Gastrocnemius medialis (tissue), 4 donors: ENCODE measurements around the gene INPP5B. TPM values are rescaled to one million over a fixed set of nuclear protein-coding genes. Genes with fewer than 3 reads are reported as not detected.

Experiments used
- ATAC-seq, 2 donors: fragments of 150-250 bp; one replicate each; pipeline ENCODE4 v1.9.1; 2016
- DNase-seq, 2 donors: peaks; one replicate each; pipeline ENCODE4 v3.0.0-alpha.2; 2019
- H3K27ac ChIP-seq, 4 donors: fragments of 200-600 bp; sonication (generic); 1 replicate in 1 of 4; 2 replicates in 3 of 4; pipeline ENCODE4 v1.5.1; 2016 to 2018; ENCODE audit warnings: mild to moderate bottlenecking in 2 of 4, moderate library complexity in 1 of 4
- H3K27me3 ChIP-seq, 3 donors: fragments of 200-600 bp; sonication (generic) in 2 of 3; 1 replicate in 1 of 3; 2 replicates in 2 of 3; pipeline versions ENCODE4 v1.5.1 to v1.6.0; 2016 to 2019; ENCODE audit warnings: mild to moderate bottlenecking in 1 of 3, moderate library complexity in 1 of 3
- H3K36me3 ChIP-seq, 2 donors: fragments of 200-600 bp; sonication (generic) in 1 of 2; one replicate each; pipeline ENCODE4 v1.5.1; 2017 to 2018
- H3K4me1 ChIP-seq, 2 donors: fragments of 200-600 bp; sonication (generic) in 1 of 2; one replicate each; pipeline ENCODE4 v1.5.1; 2016 to 2017; ENCODE audit warnings: mild to moderate bottlenecking in 2 of 2
- H3K4me3 ChIP-seq, 4 donors: fragments of 200-600 bp; sonication (generic) in 3 of 4; 1 replicate in 1 of 4; 2 replicates in 3 of 4; pipeline ENCODE4 v1.5.1; 2016 to 2019; ENCODE audit warnings: mild to moderate bottlenecking in 2 of 4
- H3K9me3 ChIP-seq, 3 donors: fragments of 200-600 bp; sonication (generic) in 2 of 3; 1 replicate in 1 of 3; 2 replicates in 2 of 3; pipeline ENCODE4 v1.5.1; 2016 to 2019
- CTCF ChIP-seq, 5 experiments: fragments of 450-650 bp in 3 of 5; fragments of 200-600 bp in 2 of 5; sonication (generic) in 2 of 5; IDR thresholded peaks in 4 of 5; conservative IDR thresholded peaks in 1 of 5; 1 replicate in 4 of 5; 2 replicates in 1 of 5; pipeline ENCODE4 v1.5.1; 2016 to 2019; ENCODE audit warnings: antibody characterized with exemption in 5 of 5, mild to moderate bottlenecking in 3 of 5, moderate library complexity in 3 of 5
- POLR2A ChIP-seq, 2 donors: fragments of 450-650 bp; IDR thresholded peaks; one replicate each; pipeline ENCODE4 v1.6.1; 2017; ENCODE audit warnings: antibody characterized with exemption in 2 of 2, mild to moderate bottlenecking in 2 of 2, moderate library complexity in 2 of 2
- in situ Hi-C, 4 donors: fragments of 200-750 bp; cut with MboI; loops; one replicate each; pipeline versions ENCODE4 v1.15.0 to v1.8.0; 2017; ENCODE audit warnings: low sequenced_read_pairs in 4 of 4
- intact Hi-C: fragments of 100-400 bp; cut with DNase I; formaldehyde crosslinking; loops from one replicate; pipeline ENCODE4 v1.15.1; 2023; ENCODE audit warnings: low total_unique reads
- total RNA-seq, 4 donors: library from RNA; depleted of rRNA; stranded (reverse); fragments of >200 nt; gene quantifications; one replicate each; pipeline versions ENCODE4 v1.1.0 to v1.2.3, GENCODE V29; 2016

INPP5B gene
- total RNA-seq, 4 donors from 2014 or later = 6.8 to 13.4 (median 10.1) TPM

GRCh38 chr1:37865348-37866120 is 81.3 kb downstream of the INPP5B start:
- DNase-seq (no peak), ATAC-seq (no peak)
- peaks cover 0 to 66% of the 10 kb centered on the region in 2 donors for H3K36me3 ChIP-seq
- no peaks in the 10 kb centered on the region for H3K27me3 ChIP-seq
- TF ChIP-seq CTCF (IDR thresholded peaks at IDR 0.05 in 4 of 5, conservative IDR thresholded peaks at IDR 0.05 in 1 of 5) = no peak
- no peak for TF ChIP-seq POLR2A (IDR thresholded peaks at IDR 0.05)
- H3K9me3 ChIP-seq = no peaks in the 10 kb centered on the region
- H3K4me3 ChIP-seq = no peak overlapping the region
- intact Hi-C loops (no loop called here), in situ Hi-C loops (loop anchor here in 1 of 4 donors (10.0 kb wide), 1 partner anchor 61 kb away; the partner anchor contains the start of genes C1orf122 and YRDC)
- H3K4me1 ChIP-seq = no peaks in the 10 kb centered on the region
- H3K27ac ChIP-seq = no peak overlapping the region

- Histone ChIP-seq H3K27ac (no peak overlapping the region), H3K9me3 (no peaks in the 10 kb centered on the region), H3K4me1 (peaks cover 13 to 18% of the 10 kb centered on the region in 2 donors), H3K27me3 (no peaks in the 10 kb centered on the region), H3K36me3 (peaks cover 0 to 51% of the 10 kb centered on the region in 2 donors), H3K4me3 (no peak overlapping the region)
- intact Hi-C loops (no loop called here), in situ Hi-C loops (loop anchor here in 1 of 4 donors (10.0 kb wide), 1 partner anchor 58 kb away; the partner anchor contains the start of genes C1orf122 and YRDC)
- no peak for TF ChIP-seq POLR2A (IDR thresholded peaks at IDR 0.05)
- TF ChIP-seq CTCF (IDR thresholded peaks at IDR 0.05 in 4 of 5, conservative IDR thresholded peaks at IDR 0.05 in 1 of 5) = no peak
- ATAC-seq = no peak
- no peak for DNase-seq
Measured at GRCh38 chr1:37862330-37862729, 84.5 kb downstream of the INPP5B start.

GRCh38 chr1:37861151-37861550 is 85.7 kb downstream of the INPP5B start:
- DNase-seq (no peak), ATAC-seq (no peak)
- intact Hi-C loops = no loop called here
- Histone ChIP-seq H3K9me3 (no peaks in the 10 kb centered on the region), H3K4me3 (no peak overlapping the region), H3K36me3 (peaks cover 0 to 46% of the 10 kb centered on the region in 2 donors), H3K4me1 (peaks cover 22 to 27% of the 10 kb centered on the region in 2 donors), H3K27me3 (no peaks in the 10 kb centered on the region), H3K27ac (no peak overlapping the region)
- in situ Hi-C loops = loop anchor here in 1 of 4 donors (10.0 kb wide), 1 partner anchor 56 kb away; the partner anchor contains the start of genes C1orf122 and YRDC
- no peak for TF ChIP-seq CTCF (IDR thresholded peaks at IDR 0.05 in 4 of 5, conservative IDR thresholded peaks at IDR 0.05 in 1 of 5)
- TF ChIP-seq POLR2A (IDR thresholded peaks at IDR 0.05) = no peak

- TF ChIP-seq POLR2A (IDR thresholded peaks at IDR 0.05) = no peak
- TF ChIP-seq CTCF (IDR thresholded peaks at IDR 0.05 in 4 of 5, conservative IDR thresholded peaks at IDR 0.05 in 1 of 5) = peak in 2 of 5 experiments; percentile 15 to 19
- Histone ChIP-seq H3K9me3 (no peaks in the 10 kb centered on the region), H3K27ac (peak overlapping the region; percentile 92 to 99 (median 96)), H3K4me1 (peaks cover 30 to 34% of the 10 kb centered on the region in 2 donors), H3K4me3 (peak overlapping the region; percentile 80 to 96 (median 90)), H3K36me3 (peaks cover 0 to 37% of the 10 kb centered on the region in 2 donors), H3K27me3 (no peaks in the 10 kb centered on the region)
- ATAC-seq = no peak
- in situ Hi-C loops (loop anchor here in 1 of 4 donors (10.0 kb wide), 1 partner anchor 56 kb away; the partner anchor contains the start of genes C1orf122 and YRDC), intact Hi-C loops (no loop called here)
- DNase-seq = no peak
Measured at GRCh38 chr1:37860346-37860666, 86.5 kb downstream of the INPP5B start.
